Measurements from ENCODE around the gene NAV2.

The NAV2 gene

DNA sequence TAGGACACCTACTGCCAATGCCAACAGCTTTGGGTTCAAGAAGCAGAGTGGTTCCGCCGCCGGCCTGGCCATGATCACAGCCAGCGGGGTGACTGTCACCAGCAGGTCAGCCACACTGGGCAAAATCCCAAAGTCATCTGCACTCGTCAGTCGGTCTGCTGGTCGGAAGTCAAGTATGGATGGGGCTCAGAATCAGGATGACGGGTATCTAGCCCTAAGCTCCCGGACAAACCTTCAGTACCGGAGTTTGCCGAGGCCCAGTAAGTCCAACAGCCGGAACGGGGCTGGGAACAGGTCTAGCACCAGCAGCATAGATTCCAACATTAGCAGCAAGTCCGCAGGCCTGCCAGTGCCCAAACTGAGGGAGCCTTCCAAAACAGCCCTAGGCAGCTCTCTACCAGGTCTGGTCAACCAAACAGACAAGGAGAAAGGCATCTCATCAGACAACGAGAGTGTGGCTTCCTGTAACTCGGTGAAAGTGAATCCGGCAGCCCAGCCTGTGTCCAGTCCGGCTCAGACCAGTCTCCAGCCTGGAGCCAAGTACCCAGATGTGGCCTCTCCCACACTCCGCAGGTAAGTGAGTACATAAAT lies 332.6 kb downstream of the NAV2 start:
- Histone ChIP-seq H3K36me3 (ENCODE audit: control insufficient read depth, insufficient read depth, low read length) (peaks cover 12% of the 10 kb centered on the region; the same call in 1 of the 2 replicates), H3K9me3 (ENCODE audit: control insufficient read depth, insufficient read depth, low read length) (no peaks in the 10 kb centered on the region), H3K4me3 (ENCODE audit: low read length) (no peak overlapping the region), H3K27ac (ENCODE audit: low read length) (no peak overlapping the region), H3K27me3 (ENCODE audit: control insufficient read depth, insufficient read depth, low read length) (no peaks in the 10 kb centered on the region), H3K4me1 (ENCODE audit: control insufficient read depth, insufficient read depth, low read length) (peaks cover 4% of the 10 kb centered on the region)
- no CpG with 5 or more reads among the region's 19 CpGs for WGBS (ENCODE audit: insufficient coverage, insufficient read length)
- no peak for DNase-seq (ENCODE audit: low read depth, low spot score)

GRCh38 chr11:20046416-20046815 lies 333.8 kb downstream of the NAV2 start:
- DNase-seq (ENCODE audit: low read depth, low spot score) = no peak
- Histone ChIP-seq H3K27me3 (ENCODE audit: control insufficient read depth, insufficient read depth, low read length) (no peaks in the 10 kb centered on the region), H3K36me3 (ENCODE audit: control insufficient read depth, insufficient read depth, low read length) (peaks cover 12% of the 10 kb centered on the region; the same call in 1 of the 2 replicates), H3K4me1 (ENCODE audit: control insufficient read depth, insufficient read depth, low read length) (peaks cover 9% of the 10 kb centered on the region), H3K9me3 (ENCODE audit: control insufficient read depth, insufficient read depth, low read length) (no peaks in the 10 kb centered on the region), H3K4me3 (ENCODE audit: low read length) (no peak overlapping the region), H3K27ac (ENCODE audit: low read length) (no peak overlapping the region)
- WGBS (ENCODE audit: insufficient coverage, insufficient read length) = no CpG with 5 or more reads among the region's 3 CpGs

- Histone ChIP-seq H3K4me3 (ENCODE audit: low read length) (no peak overlapping the region), H3K27ac (ENCODE audit: low read length) (no peak overlapping the region), H3K9me3 (ENCODE audit: control insufficient read depth, insufficient read depth, low read length) (no peaks in the 10 kb centered on the region), H3K36me3 (ENCODE audit: control insufficient read depth, insufficient read depth, low read length) (peaks cover 12% of the 10 kb centered on the region; the same call in 1 of the 2 replicates), H3K4me1 (ENCODE audit: control insufficient read depth, insufficient read depth, low read length) (peaks cover 9% of the 10 kb centered on the region), H3K27me3 (ENCODE audit: control insufficient read depth, insufficient read depth, low read length) (no peaks in the 10 kb centered on the region)
- no peak for DNase-seq (ENCODE audit: low read depth, low spot score)
- WGBS (ENCODE audit: insufficient coverage, insufficient read length) = no CpG with 5 or more reads among the region's 4 CpGs
Measured at GRCh38 chr11:20047006-20047768, 334.6 kb downstream of the NAV2 start.

GRCh38 chr11:20047769-20048154 lies 335.1 kb downstream of the NAV2 start:
- no peaks in the 10 kb centered on the region for H3K27me3 ChIP-seq (ENCODE audit: control insufficient read depth, insufficient read depth, low read length)
- H3K36me3 ChIP-seq (ENCODE audit: control insufficient read depth, insufficient read depth, low read length) = peaks cover 12% of the 10 kb centered on the region; the same call in 1 of the 2 replicates
- peaks cover 9% of the 10 kb centered on the region for H3K4me1 ChIP-seq (ENCODE audit: control insufficient read depth, insufficient read depth, low read length)
- WGBS (ENCODE audit: insufficient coverage, insufficient read length) = no CpG with 5 or more reads among the region's 2 CpGs
- H3K4me3 ChIP-seq (ENCODE audit: low read length) = no peak overlapping the region
- no peaks in the 10 kb centered on the region for H3K9me3 ChIP-seq (ENCODE audit: control insufficient read depth, insufficient read depth, low read length)
- no peak for DNase-seq (ENCODE audit: low read depth, low spot score)
- H3K27ac ChIP-seq (ENCODE audit: low read length) = no peak overlapping the region

- H3K4me1 ChIP-seq (ENCODE audit: control insufficient read depth, insufficient read depth, low read length) = peaks cover 9% of the 10 kb centered on the region
- no peaks in the 10 kb centered on the region for H3K9me3 ChIP-seq (ENCODE audit: control insufficient read depth, insufficient read depth, low read length)
- H3K27me3 ChIP-seq (ENCODE audit: control insufficient read depth, insufficient read depth, low read length) = no peaks in the 10 kb centered on the region
- DNase-seq (ENCODE audit: low read depth, low spot score) = no peak
- peaks cover 12% of the 10 kb centered on the region; the same call in 1 of the 2 replicates for H3K36me3 ChIP-seq (ENCODE audit: control insufficient read depth, insufficient read depth, low read length)
- H3K27ac ChIP-seq (ENCODE audit: low read length) = no peak overlapping the region
- H3K4me3 ChIP-seq (ENCODE audit: low read length) = no peak overlapping the region
- WGBS (ENCODE audit: insufficient coverage, insufficient read length) = no CpG with 5 or more reads among the region's 3 CpGs
Measured at GRCh38 chr11:20048246-20048645, 335.6 kb downstream of the NAV2 start.

- peaks cover 9% of the 10 kb centered on the region for H3K4me1 ChIP-seq (ENCODE audit: control insufficient read depth, insufficient read depth, low read length)
- no peak overlapping the region for H3K4me3 ChIP-seq (ENCODE audit: low read length)
- WGBS (ENCODE audit: insufficient coverage, insufficient read length) = no CpG with 5 or more reads among the region's 9 CpGs
- no peaks in the 10 kb centered on the region for H3K27me3 ChIP-seq (ENCODE audit: control insufficient read depth, insufficient read depth, low read length)
- peaks cover 12% of the 10 kb centered on the region; the same call in 1 of the 2 replicates for H3K36me3 ChIP-seq (ENCODE audit: control insufficient read depth, insufficient read depth, low read length)
- no peaks in the 10 kb centered on the region for H3K9me3 ChIP-seq (ENCODE audit: control insufficient read depth, insufficient read depth, low read length)
- no peak for DNase-seq (ENCODE audit: low read depth, low spot score)
- H3K27ac ChIP-seq (ENCODE audit: low read length) = no peak overlapping the region
Measured at GRCh38 chr11:20048707-20049106, 336.1 kb downstream of the NAV2 start.

DNA sequence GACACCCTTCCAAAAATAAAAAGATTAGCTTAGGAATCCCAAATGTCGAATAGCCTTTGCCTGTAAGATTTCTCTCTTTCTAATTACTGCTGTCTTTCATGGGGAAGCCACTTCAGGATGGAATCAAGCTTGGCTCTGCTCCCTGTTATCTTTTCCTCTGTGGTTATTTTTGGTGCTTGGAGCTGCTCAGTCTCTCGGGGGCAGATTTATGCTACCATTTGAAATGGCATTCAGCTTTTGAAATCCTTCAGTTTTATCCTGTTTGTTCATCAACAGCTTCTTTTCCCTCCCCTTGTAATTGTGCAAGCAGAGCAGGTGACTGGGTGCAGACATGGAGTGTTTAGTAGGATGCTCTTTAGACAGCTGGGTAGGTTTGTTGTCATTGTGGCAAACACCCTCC lies 336.6 kb downstream of the NAV2 start:
- no peak overlapping the region for H3K4me3 ChIP-seq (ENCODE audit: low read length)
- no peak for DNase-seq (ENCODE audit: low read depth, low spot score)
- peaks cover 10% of the 10 kb centered on the region; the same call in 1 of the 2 replicates for H3K36me3 ChIP-seq (ENCODE audit: control insufficient read depth, insufficient read depth, low read length)
- peaks cover 9% of the 10 kb centered on the region for H3K4me1 ChIP-seq (ENCODE audit: control insufficient read depth, insufficient read depth, low read length)
- H3K9me3 ChIP-seq (ENCODE audit: control insufficient read depth, insufficient read depth, low read length) = no peaks in the 10 kb centered on the region
- WGBS (ENCODE audit: insufficient coverage, insufficient read length) = no CpG with 5 or more reads among the region's 2 CpGs
- H3K27ac ChIP-seq (ENCODE audit: low read length) = no peak overlapping the region
- no peaks in the 10 kb centered on the region for H3K27me3 ChIP-seq (ENCODE audit: control insufficient read depth, insufficient read depth, low read length)

DNA sequence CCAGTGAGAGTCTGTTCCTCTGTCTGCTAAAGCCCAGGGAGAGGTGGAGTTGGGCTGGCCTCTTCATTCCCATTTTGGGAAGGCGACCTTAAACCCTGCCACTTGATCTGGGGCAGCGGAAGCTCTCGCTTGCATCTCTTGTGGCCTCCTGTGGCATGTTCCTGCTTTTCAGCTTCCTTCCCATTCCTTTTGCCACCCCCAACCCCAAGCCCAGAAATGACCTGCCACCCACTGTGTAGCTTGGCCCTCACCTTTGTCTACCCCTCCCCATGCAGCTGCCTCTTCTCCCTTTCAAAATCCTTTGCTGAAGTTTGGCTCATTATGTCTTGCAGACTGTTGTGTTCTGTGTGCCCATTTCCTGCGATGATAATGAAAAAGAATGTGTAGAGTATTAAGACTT lies 337.4 kb downstream of the NAV2 start:
- DNase-seq (ENCODE audit: low read depth, low spot score) = no peak
- peaks cover 7% of the 10 kb centered on the region; the same call in 1 of the 2 replicates for H3K36me3 ChIP-seq (ENCODE audit: control insufficient read depth, insufficient read depth, low read length)
- no peak overlapping the region for H3K27ac ChIP-seq (ENCODE audit: low read length)
- no peaks in the 10 kb centered on the region for H3K27me3 ChIP-seq (ENCODE audit: control insufficient read depth, insufficient read depth, low read length)
- H3K4me3 ChIP-seq (ENCODE audit: low read length) = no peak overlapping the region
- no CpG with 5 or more reads among the region's 4 CpGs for WGBS (ENCODE audit: insufficient coverage, insufficient read length)
- H3K4me1 ChIP-seq (ENCODE audit: control insufficient read depth, insufficient read depth, low read length) = peaks cover 9% of the 10 kb centered on the region
- no peaks in the 10 kb centered on the region for H3K9me3 ChIP-seq (ENCODE audit: control insufficient read depth, insufficient read depth, low read length)

- no peak overlapping the region for H3K27ac ChIP-seq (ENCODE audit: low read length)
- WGBS (ENCODE audit: insufficient coverage, insufficient read length) = no CpG with 5 or more reads among the region's 9 CpGs
- no peaks in the 10 kb centered on the region for H3K9me3 ChIP-seq (ENCODE audit: control insufficient read depth, insufficient read depth, low read length)
- no peak for DNase-seq (ENCODE audit: low read depth, low spot score)
- no peaks in the 10 kb centered on the region for H3K27me3 ChIP-seq (ENCODE audit: control insufficient read depth, insufficient read depth, low read length)
- H3K36me3 ChIP-seq (ENCODE audit: control insufficient read depth, insufficient read depth, low read length) = peaks cover 4% of the 10 kb centered on the region
- peaks cover 9% of the 10 kb centered on the region for H3K4me1 ChIP-seq (ENCODE audit: control insufficient read depth, insufficient read depth, low read length)
- H3K4me3 ChIP-seq (ENCODE audit: low read length) = no peak overlapping the region
Measured at GRCh38 chr11:20050551-20051333, 338.1 kb downstream of the NAV2 start.
